Chondrocyte (in vitro differentiated cells): ENCODE data around the gene HAP1. TPM values are rescaled to one million over a fixed set of nuclear protein-coding genes. Genes with fewer than 3 reads are reported as not detected.

Experiments
- DNase-seq: peaks from one replicate; pipeline ENCODE4 v3.0.0; 2021; ENCODE audit warnings: mixed read lengths, low spot score
- H3K27ac Mint-ChIP-seq: one replicate; pipeline ENCODE4 v1.8.0; 2021; ENCODE audit warnings: mild to moderate bottlenecking, moderate library complexity, mixed read lengths; ENCODE audit not compliant: unreplicated experiment
- H3K27me3 Mint-ChIP-seq: 2 replicates; pipeline ENCODE4 v1.8.0; 2021; ENCODE audit warnings: low read depth, mixed read lengths
- H3K36me3 Mint-ChIP-seq: 2 replicates; pipeline ENCODE4 v1.8.0; 2021; ENCODE audit warnings: low read depth, mixed read lengths
- H3K4me1 Mint-ChIP-seq: 2 replicates; pipeline ENCODE4 v1.8.0; 2021; ENCODE audit warnings: low read depth, mild to moderate bottlenecking, mixed read lengths
- H3K4me3 Mint-ChIP-seq: one replicate; pipeline ENCODE4 v1.8.0; 2021; ENCODE audit warnings: mild to moderate bottlenecking, moderate library complexity, mixed read lengths; ENCODE audit not compliant: unreplicated experiment
- H3K9me3 Mint-ChIP-seq: 2 replicates; pipeline ENCODE4 v1.8.0; 2021; ENCODE audit warnings: low read depth, mixed read lengths
- CTCF ChIP-seq: fragments of 200-600 bp; sonication (generic); IDR thresholded peaks from 2 replicates; pipeline ENCODE4 v1.5.0; 2021; ENCODE audit warnings: antibody characterized with exemption, mild to moderate bottlenecking, moderate library complexity
- total RNA-seq: library from RNA; stranded (reverse); gene quantifications from 3 replicates; pipeline ENCODE4 v1.2.1, GENCODE V29; 2021

Gene HAP1
- total RNA-seq, 1 donor from 2014 or later = not detected

- Mint-ChIP-seq H3K4me1 (peaks cover 41% of the 10 kb centered on the region), H3K9me3 (no peaks in the 10 kb centered on the region), H3K27ac (peak overlapping the region; percentile 5), H3K4me3 (no peak overlapping the region), H3K36me3 (no peaks in the 10 kb centered on the region), H3K27me3 (no peaks in the 10 kb centered on the region)
- no peak for DNase-seq
- no peak for TF ChIP-seq CTCF
Measured at GRCh38 chr17:41773190-41773588, 38.7 kb upstream of the HAP1 start.

- no peaks in the 10 kb centered on the region for H3K27me3 Mint-ChIP-seq
- H3K9me3 Mint-ChIP-seq = no peaks in the 10 kb centered on the region
- no peak overlapping the region for H3K4me3 Mint-ChIP-seq
- no peak for DNase-seq
- peaks cover 2% of the 10 kb centered on the region for H3K36me3 Mint-ChIP-seq
- peaks cover 36% of the 10 kb centered on the region for H3K4me1 Mint-ChIP-seq
- TF ChIP-seq CTCF = no peak
- H3K27ac Mint-ChIP-seq = peak overlapping the region; percentile 5
Measured at GRCh38 chr17:41772586-41773189, 38.2 kb upstream of the HAP1 start.

GRCh38 chr17:41772218-41772585 lies 37.8 kb upstream of the HAP1 start:
- no peak for DNase-seq
- peaks cover 4% of the 10 kb centered on the region for H3K36me3 Mint-ChIP-seq
- no peak overlapping the region for H3K4me3 Mint-ChIP-seq
- no peaks in the 10 kb centered on the region for H3K9me3 Mint-ChIP-seq
- no peak for TF ChIP-seq CTCF
- H3K27me3 Mint-ChIP-seq = no peaks in the 10 kb centered on the region
- H3K27ac Mint-ChIP-seq = no peak overlapping the region
- peaks cover 32% of the 10 kb centered on the region for H3K4me1 Mint-ChIP-seq

GRCh38 chr17:41771389-41772206 lies 37.2 kb upstream of the HAP1 start:
- Mint-ChIP-seq H3K27ac (no peak overlapping the region), H3K4me1 (peaks cover 28% of the 10 kb centered on the region), H3K27me3 (no peaks in the 10 kb centered on the region), H3K9me3 (no peaks in the 10 kb centered on the region), H3K4me3 (no peak overlapping the region), H3K36me3 (peaks cover 5% of the 10 kb centered on the region)
- no peak for TF ChIP-seq CTCF
- no peak for DNase-seq

GRCh38 chr17:41769985-41770384 lies 35.5 kb upstream of the HAP1 start:
- Mint-ChIP-seq H3K36me3 (peaks cover 8% of the 10 kb centered on the region), H3K9me3 (no peaks in the 10 kb centered on the region), H3K4me1 (peaks cover 16% of the 10 kb centered on the region), H3K27ac (no peak overlapping the region), H3K4me3 (no peak overlapping the region), H3K27me3 (no peaks in the 10 kb centered on the region)
- TF ChIP-seq CTCF = no peak
- no peak for DNase-seq
